ENCODE results near the gene FRMPD2.
"Not testable (repeated sequence)": the region's sequence is repeated elsewhere in the genome, so short reads cannot be mapped to it uniquely, and the experiment has no call there.

Gene FRMPD2

GRCh38 chr10:48231178-48231577 is 43.3 kb downstream of the FRMPD2 start:
- no peak for DNase-seq

GRCh38 chr10:48227213-48227612 is 47.3 kb downstream of the FRMPD2 start:
- no peak for DNase-seq

DNA sequence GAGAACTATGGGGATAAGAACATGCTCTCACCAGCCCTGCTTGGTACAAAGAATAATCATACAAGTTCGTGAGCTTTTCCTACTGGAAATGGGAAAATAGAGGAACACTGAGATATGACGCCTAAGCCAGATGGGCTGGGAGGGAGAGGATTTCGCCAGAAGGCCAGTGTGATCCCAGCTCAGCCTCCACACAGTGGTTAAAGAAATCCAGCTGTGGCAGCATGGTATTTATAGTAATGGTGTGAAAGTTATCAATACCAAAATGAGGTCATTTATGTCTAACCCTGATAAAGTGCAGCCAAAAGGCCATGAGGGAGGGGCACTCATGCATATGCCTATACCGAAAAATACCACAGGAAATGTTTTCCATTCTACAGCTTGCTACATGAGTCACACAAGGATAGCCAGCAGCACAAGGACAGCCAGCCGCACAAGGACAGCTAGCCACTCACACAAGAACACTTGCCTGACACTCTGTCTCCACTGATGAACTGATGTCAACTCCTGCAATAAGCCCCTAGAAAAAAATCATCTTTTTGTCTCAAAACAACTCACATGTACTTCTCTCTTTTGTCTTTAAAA is 49.4 kb downstream of the FRMPD2 start:
- DNase-seq: no peak

GRCh38 chr10:48224296-48224695 is 50.2 kb downstream of the FRMPD2 start:
- DNase-seq: no peak

DNA sequence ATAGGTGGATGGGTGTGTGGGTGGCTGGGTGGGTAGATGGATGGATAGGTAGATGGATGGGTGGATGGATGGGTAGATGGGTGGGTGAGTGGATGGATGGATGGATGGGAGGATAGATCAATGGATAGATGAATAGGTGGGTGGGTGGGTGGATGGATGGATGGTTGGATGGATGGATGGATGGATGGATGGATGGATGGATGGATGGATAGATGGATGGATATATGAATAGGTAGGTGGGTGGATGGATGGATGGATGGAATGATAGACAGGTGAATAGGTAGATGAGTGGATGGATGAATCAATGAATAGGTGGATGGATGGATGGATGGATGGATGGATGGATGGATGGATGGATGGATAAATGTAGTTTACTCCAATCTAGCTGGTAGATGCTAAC is 52.7 kb downstream of the FRMPD2 start:
- DNase-seq: no peak

DNA sequence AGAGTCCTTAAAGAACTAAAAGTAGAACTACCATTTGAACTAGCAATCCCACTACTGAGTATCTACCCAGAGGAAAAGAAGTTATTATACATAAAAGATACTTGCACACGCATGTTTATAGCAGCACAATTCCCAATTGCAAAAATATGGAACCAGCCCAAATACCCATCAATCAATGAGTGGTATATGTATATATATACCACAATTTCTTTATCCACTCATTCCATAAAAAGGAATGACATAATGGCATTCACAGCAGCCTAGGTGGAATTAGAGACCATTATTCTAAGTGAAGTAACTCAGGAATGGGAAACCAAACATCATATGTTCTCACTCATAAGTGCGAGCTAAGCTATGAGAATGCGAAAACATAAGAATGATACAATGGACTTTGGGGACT is 53.5 kb downstream of the FRMPD2 start:
- not testable (repeated sequence) for DNase-seq

GRCh38 chr10:48219194-48219593 is 55.3 kb downstream of the FRMPD2 start:
- no peak for DNase-seq

- no peak for DNase-seq
These were observed 57.8 kb downstream of the FRMPD2 start for GRCh38 chr10:48216744-48217143.

GRCh38 chr10:48216204-48216505 is 58.3 kb downstream of the FRMPD2 start:
- no peak for DNase-seq

GRCh38 chr10:48215486-48216203 is 58.9 kb downstream of the FRMPD2 start:
- peak; percentile 1 for DNase-seq

DNA sequence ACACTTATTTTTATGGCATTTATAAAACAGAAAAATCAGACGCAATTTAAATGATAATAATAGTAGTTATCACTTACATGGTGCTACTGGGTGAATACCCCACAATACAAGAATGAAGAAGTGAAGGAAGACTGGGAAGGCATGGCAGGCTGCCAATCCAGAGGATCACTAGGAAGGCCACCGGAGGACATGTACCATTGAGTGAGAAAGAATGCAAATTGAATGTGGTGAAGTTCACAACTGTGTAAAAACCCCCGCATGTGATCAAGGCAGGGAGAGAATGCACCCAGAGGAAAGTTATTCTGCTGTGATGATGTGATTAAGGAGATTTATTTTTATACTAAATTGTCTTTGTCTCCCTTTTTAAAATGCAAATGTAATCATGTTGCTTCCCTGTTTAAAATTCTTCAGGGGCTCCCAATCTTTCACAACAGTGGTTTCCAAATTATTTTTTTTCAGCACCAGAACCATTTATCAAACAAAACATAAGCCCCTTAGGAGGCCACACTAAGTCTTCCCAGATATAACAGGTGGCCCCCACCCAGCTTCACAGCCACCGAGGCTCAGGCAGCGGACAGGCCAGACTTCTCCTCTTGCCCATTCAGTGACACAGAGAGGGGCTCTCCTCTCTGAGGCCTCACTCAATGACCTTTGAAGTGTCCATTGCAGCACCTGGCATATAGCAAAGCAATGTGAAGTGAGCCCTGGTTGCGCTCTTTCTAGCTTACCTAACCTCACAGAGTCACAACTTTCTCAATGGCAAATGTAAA is 59.6 kb downstream of the FRMPD2 start:
- DNase-seq: no peak

DNA sequence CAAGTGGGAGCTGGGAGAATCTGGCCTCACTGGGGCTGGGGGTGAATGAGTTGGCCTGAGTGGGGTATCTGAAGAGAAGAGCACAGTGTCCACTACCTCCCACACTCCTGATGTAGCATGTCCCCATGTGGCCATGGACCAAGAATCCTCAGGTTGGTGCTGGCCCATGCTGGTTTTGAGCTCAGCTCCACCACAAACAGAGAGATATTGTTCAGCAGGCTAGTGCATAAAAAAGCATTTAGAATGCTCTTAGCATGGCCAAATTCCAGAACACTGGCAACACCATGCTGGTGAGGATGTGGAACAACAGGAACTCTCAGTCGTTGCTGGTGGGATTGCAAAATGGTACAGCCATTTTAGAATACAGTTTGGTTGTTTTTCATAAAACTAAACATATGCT is 61.4 kb downstream of the FRMPD2 start:
- no peak for DNase-seq

DNA sequence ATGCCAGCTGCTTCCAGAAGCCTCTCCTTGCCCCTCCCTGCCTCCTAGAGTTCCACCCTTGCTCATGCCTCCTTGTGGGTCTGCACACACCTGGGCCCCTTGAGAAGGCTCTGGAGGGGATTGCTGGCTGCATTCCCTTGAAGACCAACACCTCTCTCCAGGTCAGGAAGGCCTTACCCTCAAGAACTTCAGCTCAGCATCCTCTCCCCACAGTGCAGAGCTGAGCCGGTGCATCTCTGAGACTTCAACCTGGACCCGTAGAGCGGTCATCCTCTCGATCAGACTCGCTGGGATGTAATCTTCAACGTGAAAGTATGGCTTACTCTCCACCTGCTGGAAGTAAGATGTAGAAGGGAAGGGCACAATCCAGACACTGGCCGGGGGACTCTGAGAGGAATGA is 62.7 kb downstream of the FRMPD2 start:
- DNase-seq: no peak

DNA sequence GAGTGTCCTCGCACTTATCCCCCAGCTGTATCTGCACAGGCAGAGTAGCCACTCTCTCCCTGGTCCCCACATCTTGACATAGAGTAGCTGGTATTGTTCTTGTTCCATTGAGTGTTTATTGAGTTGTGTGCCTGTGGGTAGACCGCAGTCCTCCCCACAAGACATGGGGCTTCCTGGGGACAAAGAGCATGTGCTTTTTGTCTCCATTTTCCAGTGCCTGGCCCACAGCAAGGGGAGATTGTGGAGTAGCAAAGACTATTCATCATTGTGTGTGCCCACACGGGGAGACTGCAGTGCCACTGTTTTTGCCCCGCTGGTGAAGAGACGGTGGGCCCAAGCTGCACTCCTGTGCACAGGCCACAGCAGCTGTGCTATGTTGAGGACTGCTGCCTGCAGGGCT is 63.5 kb downstream of the FRMPD2 start:
- DNase-seq: no peak

DNA sequence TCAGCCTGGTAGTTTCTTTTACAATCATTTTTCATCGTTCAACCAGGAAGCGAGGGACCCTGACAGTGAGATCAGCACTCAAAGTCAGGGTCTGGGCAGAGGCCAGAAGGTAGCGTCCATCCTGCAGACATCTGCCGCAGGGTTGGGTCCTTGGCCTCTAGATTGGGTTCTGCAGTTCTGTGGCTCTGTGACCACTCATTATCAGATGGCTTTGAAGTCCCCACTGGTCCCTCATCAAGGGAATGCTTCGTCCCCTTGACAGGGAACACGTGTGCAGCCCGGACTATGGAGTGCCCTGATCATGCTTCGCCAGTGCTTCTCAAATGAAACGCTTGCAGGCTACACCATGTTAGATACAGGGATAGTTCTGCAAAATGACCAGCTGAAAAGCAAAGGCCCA is 64.1 kb downstream of the FRMPD2 start:
- DNase-seq: no peak

- no peak for DNase-seq
These were observed 65.3 kb downstream of the FRMPD2 start for GRCh38 chr10:48209241-48209640.

DNA sequence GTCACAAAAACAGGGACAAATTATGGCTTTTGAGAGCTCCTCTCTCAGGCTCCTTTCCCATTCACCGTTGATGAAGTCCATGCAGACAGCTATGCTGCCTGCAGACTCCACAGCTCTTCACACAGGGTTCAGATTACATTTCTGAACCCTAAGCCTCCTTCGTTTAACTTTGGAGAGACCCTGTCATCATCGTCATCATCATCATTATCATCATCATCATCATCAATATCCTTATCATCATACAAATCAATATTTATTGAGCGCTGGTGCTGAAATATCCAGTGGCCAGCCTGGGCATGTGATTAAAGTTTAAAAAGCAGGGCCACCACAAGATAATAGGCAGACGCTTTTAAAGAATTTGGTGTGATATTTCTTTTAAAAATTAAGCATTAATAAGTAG is 66.6 kb downstream of the FRMPD2 start:
- no peak for DNase-seq

DNA sequence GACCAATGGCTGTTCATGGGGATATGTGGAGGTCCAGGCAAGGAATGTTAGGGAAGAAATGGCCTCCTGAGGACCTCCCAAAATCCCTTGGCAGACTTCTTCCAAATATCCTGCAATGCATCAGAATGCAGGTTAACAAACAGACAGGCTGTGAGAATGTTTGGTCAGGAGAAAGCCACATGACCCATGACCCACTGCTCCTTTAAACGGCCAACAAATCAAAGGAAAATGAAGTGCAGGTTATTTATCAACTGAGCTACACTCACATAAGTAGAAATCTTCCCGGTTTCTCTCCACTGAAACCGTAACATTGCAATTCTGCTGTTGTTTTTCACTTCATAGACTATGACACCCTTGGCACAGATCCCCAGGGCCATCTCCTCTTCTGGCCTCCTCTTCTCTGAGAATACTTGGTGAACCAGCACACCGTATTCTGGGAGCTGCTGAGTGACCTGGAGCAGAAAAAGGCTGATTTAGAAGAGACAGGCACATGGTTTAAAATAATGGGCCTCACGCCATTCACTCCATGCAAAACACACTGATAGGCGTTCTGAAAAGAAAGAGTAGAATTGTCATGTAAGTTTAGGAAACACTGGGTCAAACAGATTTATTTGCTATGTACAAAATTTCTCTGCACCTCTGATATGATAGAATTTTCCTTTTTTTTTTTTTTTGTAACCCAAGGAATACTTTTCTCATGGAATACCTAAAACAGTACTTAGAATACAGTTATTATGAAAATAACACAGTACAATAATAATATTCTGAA is 67.8 kb downstream of the FRMPD2 start:
- no peak for DNase-seq

- no peak for DNase-seq
These were observed 68.6 kb downstream of the FRMPD2 start for GRCh38 chr10:48205918-48206317.

- DNase-seq: no peak
These were observed 74.7 kb downstream of the FRMPD2 start for GRCh38 chr10:48199580-48200377.

GRCh38 chr10:48197236-48197899 is 77.1 kb downstream of the FRMPD2 start:
- DNase-seq: no peak

GRCh38 chr10:48195803-48196202 is 78.7 kb downstream of the FRMPD2 start:
- no peak for DNase-seq

Data from NCI-H1105 treated with DMSO at 0.1 percent for 48 hours (cell line).